ENCODE measurements around the gene GRHL3. TPM values are rescaled to one million over a fixed set of nuclear protein-coding genes. Genes with fewer than 3 reads are reported as not detected.

The GRHL3 gene
- total RNA-seq, 1 experiment from 2014 or later, result 2.5 TPM

DNA sequence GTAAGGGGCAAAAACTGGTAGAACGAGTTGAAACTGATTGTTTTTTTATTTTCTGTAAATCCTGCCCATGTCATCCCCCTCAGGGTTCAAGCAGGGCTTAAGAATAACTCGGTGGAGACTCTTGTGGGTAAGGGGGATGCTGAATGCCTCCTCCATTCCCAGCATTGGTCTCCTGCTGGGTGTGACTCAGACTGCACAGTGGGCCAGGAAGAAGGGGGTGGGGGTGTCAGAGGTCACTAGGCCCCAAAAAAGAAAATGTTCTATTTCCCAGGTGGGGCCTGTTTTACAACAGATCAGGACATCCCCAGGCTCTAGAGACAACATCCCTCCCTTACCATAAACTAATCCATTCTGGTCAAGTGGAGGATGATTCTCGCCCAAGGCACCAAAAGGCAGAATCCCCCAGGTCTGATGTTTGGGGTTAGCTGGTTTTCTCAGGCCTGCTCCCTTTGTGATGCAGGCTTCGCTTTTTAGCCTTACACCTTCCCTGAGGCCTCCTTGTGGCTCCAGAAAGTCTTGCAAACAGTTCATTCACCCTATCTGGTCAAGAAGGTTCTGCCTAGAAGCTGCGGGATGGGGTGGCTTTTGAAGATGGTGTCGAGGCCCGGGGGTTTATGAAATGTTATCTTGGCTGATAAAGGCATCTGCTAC lies 10.7 kb upstream of the GRHL3 start (continued):
- TF ChIP-seq, protein P1, sequence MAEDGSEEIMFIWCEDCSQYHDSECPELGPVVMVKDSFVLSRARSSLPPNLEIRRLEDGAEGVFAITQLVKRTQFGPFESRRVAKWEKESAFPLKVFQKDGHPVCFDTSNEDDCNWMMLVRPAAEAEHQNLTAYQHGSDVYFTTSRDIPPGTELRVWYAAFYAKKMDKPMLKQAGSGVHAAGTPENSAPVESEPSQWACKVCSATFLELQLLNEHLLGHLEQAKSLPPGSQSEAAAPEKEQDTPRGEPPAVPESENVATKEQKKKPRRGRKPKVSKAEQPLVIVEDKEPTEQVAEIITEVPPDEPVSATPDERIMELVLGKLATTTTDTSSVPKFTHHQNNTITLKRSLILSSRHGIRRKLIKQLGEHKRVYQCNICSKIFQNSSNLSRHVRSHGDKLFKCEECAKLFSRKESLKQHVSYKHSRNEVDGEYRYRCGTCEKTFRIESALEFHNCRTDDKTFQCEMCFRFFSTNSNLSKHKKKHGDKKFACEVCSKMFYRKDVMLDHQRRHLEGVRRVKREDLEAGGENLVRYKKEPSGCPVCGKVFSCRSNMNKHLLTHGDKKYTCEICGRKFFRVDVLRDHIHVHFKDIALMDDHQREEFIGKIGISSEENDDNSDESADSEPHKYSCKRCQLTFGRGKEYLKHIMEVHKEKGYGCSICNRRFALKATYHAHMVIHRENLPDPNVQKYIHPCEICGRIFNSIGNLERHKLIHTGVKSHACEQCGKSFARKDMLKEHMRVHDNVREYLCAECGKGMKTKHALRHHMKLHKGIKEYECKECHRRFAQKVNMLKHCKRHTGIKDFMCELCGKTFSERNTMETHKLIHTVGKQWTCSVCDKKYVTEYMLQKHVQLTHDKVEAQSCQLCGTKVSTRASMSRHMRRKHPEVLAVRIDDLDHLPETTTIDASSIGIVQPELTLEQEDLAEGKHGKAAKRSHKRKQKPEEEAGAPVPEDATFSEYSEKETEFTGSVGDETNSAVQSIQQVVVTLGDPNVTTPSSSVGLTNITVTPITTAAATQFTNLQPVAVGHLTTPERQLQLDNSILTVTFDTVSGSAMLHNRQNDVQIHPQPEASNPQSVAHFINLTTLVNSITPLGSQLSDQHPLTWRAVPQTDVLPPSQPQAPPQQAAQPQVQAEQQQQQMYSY (CRISPR knock-in tag; IDR thresholded peaks at IDR 0.05), result no peak
- TF ChIP-seq, protein P2, sequence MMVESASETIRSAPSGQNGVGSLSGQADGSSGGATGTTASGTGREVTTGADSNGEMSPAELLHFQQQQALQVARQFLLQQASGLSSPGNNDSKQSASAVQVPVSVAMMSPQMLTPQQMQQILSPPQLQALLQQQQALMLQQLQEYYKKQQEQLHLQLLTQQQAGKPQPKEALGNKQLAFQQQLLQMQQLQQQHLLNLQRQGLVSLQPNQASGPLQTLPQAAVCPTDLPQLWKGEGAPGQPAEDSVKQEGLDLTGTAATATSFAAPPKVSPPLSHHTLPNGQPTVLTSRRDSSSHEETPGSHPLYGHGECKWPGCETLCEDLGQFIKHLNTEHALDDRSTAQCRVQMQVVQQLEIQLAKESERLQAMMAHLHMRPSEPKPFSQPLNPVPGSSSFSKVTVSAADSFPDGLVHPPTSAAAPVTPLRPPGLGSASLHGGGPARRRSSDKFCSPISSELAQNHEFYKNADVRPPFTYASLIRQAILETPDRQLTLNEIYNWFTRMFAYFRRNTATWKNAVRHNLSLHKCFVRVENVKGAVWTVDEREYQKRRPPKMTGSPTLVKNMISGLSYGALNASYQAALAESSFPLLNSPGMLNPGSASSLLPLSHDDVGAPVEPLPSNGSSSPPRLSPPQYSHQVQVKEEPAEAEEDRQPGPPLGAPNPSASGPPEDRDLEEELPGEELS (CRISPR knock-in tag; IDR thresholded peaks at IDR 0.05), result no peak
- no peak for TF ChIP-seq CBFB (CRISPR knock-in tag; IDR thresholded peaks at IDR 0.05; ENCODE audit: low read depth)
- no peak for TF ChIP-seq SMAD4 (CRISPR knock-in tag; IDR thresholded peaks at IDR 0.05)
- TF ChIP-seq OVOL2 (CRISPR knock-in tag; IDR thresholded peaks at IDR 0.05; ENCODE audit: borderline replicate concordance), result no peak

DNA sequence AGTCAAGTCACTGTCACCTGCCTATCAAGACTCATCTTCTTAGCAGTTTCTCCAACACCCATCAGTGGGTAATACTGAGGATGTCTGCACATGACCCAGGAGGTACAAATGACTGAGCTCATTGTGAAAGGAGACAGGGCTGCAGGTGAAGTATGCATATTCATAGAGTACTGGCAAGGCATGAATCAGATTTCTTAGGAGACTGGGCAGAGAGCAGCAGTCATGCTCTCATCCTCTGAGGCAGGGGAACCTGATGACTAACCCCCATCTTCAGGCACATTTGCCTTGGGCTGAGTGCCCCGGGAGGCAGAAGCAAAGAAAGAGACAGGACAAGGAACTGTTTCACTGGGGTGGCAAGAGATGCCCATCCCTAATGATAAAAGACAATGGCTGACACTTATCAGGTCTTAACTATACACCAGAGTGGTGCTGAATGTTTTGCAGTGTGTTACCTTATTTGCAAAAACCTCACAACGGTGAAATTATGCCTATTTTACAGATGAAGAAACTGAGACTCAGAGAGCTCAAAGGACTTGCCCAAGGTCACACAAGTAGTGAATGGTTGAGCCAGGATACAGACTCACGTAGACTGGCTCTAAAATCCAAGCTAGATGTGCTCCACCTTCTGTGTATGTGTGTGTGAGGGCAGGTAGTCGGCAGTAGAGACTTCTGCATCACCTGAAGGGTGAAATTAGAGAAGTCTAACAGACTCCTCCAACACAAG lies 9.2 kb upstream of the GRHL3 start:
- no peaks in the 10 kb centered on the region for H3K9me3 Mint-ChIP-seq
- no peaks in the 10 kb centered on the region for H3K36me3 Mint-ChIP-seq
- POLR2A ChIA-PET, result interaction anchor here (1.2 kb wide), 1 partner anchor 10 kb away, joined by 5 read pairs; no protein-coding TSS in a partner anchor
- DNase-seq (ENCODE audit: low spot score) (no peak), ATAC-seq (no peak)
- CTCF ChIA-PET, result interaction anchor here (1.1 to 4.8 kb wide), 11 partner anchors 10 to 239 kb away, joined by 3 to 45 read pairs (median 11); partner anchors contain the start of gene GRHL3
- H3K4me1 Mint-ChIP-seq, result peaks cover 56% of the 10 kb centered on the region
- TF ChIP-seq ZNF423 (CRISPR knock-in tag; IDR thresholded peaks at IDR 0.05) (no peak), FOXJ3 (CRISPR knock-in tag; IDR thresholded peaks at IDR 0.05; ENCODE audit: borderline replicate concordance) (no peak), ZNF219 (CRISPR knock-in tag; IDR thresholded peaks at IDR 0.05; ENCODE audit: borderline replicate concordance) (no peak), SOX15 (CRISPR knock-in tag; IDR thresholded peaks at IDR 0.05) (no peak), NFYB (CRISPR knock-in tag; conservative IDR thresholded peaks at IDR 0.05; ENCODE audit: low read depth) (no peak), NR3C1 (CRISPR knock-in tag; conservative IDR thresholded peaks at IDR 0.05; ENCODE audit: low read depth) (no peak), ZNF138 (CRISPR knock-in tag; conservative IDR thresholded peaks at IDR 0.05) (no peak), ATF1 (CRISPR knock-in tag; IDR thresholded peaks at IDR 0.05) (no peak), MXD4 (CRISPR knock-in tag; IDR thresholded peaks at IDR 0.05; ENCODE audit: borderline replicate concordance) (no peak), KAT7 (CRISPR knock-in tag; IDR thresholded peaks at IDR 0.05; ENCODE audit: borderline replicate concordance) (no peak), GTF2I (CRISPR knock-in tag; conservative IDR thresholded peaks at IDR 0.05) (no peak), CREM (CRISPR knock-in tag; IDR thresholded peaks at IDR 0.05) (no peak), ZNF671 (CRISPR knock-in tag; IDR thresholded peaks at IDR 0.05) (no peak), GABPB1 (CRISPR knock-in tag; IDR thresholded peaks at IDR 0.05) (no peak), ZNF317 (CRISPR knock-in tag; IDR thresholded peaks at IDR 0.05; ENCODE audit: borderline replicate concordance, low read depth) (no peak)
- TF ChIP-seq, protein P3, sequence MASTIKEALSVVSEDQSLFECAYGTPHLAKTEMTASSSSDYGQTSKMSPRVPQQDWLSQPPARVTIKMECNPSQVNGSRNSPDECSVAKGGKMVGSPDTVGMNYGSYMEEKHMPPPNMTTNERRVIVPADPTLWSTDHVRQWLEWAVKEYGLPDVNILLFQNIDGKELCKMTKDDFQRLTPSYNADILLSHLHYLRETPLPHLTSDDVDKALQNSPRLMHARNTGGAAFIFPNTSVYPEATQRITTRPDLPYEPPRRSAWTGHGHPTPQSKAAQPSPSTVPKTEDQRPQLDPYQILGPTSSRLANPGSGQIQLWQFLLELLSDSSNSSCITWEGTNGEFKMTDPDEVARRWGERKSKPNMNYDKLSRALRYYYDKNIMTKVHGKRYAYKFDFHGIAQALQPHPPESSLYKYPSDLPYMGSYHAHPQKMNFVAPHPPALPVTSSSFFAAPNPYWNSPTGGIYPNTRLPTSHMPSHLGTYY (CRISPR knock-in tag; IDR thresholded peaks at IDR 0.05), result no peak
- TF ChIP-seq, protein P4, sequence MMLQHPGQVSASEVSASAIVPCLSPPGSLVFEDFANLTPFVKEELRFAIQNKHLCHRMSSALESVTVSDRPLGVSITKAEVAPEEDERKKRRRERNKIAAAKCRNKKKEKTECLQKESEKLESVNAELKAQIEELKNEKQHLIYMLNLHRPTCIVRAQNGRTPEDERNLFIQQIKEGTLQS (CRISPR knock-in tag; conservative IDR thresholded peaks at IDR 0.05), result no peak
- TF ChIP-seq, protein P5, sequence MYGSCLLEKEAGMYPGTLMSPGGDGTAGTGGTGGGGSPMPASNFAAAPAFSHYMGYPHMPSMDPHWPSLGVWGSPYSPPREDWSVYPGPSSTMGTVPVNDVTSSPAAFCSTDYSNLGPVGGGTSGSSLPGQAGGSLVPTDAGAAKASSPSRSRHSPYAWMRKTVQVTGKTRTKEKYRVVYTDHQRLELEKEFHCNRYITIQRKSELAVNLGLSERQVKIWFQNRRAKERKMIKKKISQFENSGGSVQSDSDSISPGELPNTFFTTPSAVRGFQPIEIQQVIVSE (CRISPR knock-in tag; IDR thresholded peaks at IDR 0.05; ENCODE audit: borderline replicate concordance), result no peak
- H3K27ac Mint-ChIP-seq, result no peak overlapping the region
- H3K4me3 Mint-ChIP-seq, result no peak overlapping the region
- no peaks in the 10 kb centered on the region for H3K27me3 Mint-ChIP-seq (ENCODE audit: low read depth)
